Trophoblast cell (in vitro differentiated cells and primary cell): ENCODE measurements around the gene ANKHD1.

Source experiments
- DNase-seq, 2 donors: peaks; one replicate each; pipeline ENCODE4 v3.0.0-alpha.2; 2016
- H2AFZ ChIP-seq: 2 replicates; pipeline ENCODE4 v1.6.1; 2013; ENCODE audit warnings: low read length, moderate library complexity, mild to moderate bottlenecking; ENCODE audit not compliant: insufficient read depth, poor library complexity
- H2AK5ac ChIP-seq: 2 replicates; pipeline ENCODE4 v1.6.1; 2013; ENCODE audit warnings: mild to moderate bottlenecking, low read length
- H2BK120ac ChIP-seq: 2 replicates; pipeline ENCODE4 v1.6.1; 2013; ENCODE audit warnings: low read length, mild to moderate bottlenecking, moderate library complexity; ENCODE audit not compliant: insufficient read depth, poor library complexity
- H2BK12ac ChIP-seq: 2 replicates; pipeline ENCODE4 v1.6.1; 2013; ENCODE audit warnings: mild to moderate bottlenecking, low read length, moderate library complexity
- H2BK5ac ChIP-seq: 2 replicates; pipeline ENCODE4 v1.6.1; 2013; ENCODE audit warnings: low read length, low read depth, moderate library complexity, mild to moderate bottlenecking; ENCODE audit not compliant: poor library complexity
- H3K14ac ChIP-seq: 2 replicates; pipeline ENCODE4 v1.6.1; 2013; ENCODE audit warnings: mild to moderate bottlenecking, low read length
- H3K18ac ChIP-seq: 2 replicates; pipeline ENCODE4 v1.6.1; 2013; ENCODE audit warnings: mild to moderate bottlenecking, low read length
- H3K23ac ChIP-seq: 2 replicates; pipeline ENCODE4 v1.6.1; 2013; ENCODE audit warnings: low read length
- H3K27ac ChIP-seq: 2 replicates; pipeline ENCODE4 v1.5.1; 2013; ENCODE audit warnings: low read depth, mild to moderate bottlenecking, inconsistent platforms, low read length, moderate library complexity
- H3K27me3 ChIP-seq: 2 replicates; pipeline ENCODE4 v1.6.1; 2013; ENCODE audit warnings: inconsistent platforms, mild to moderate bottlenecking, low read length, moderate library complexity; ENCODE audit not compliant: insufficient read depth
- H3K36me3 ChIP-seq, 2 experiments: 1 replicate in 1 of 2; 2 replicates in 1 of 2; pipeline ENCODE4 v1.6.1; 2013; ENCODE audit warnings: low read length in 2 of 2, mild to moderate bottlenecking in 2 of 2, moderate library complexity in 1 of 2; ENCODE audit not compliant: insufficient read depth in 2 of 2, control insufficient read depth in 1 of 2
- H3K4ac ChIP-seq: 2 replicates; pipeline ENCODE4 v1.6.1; 2013; ENCODE audit warnings: low read depth, mild to moderate bottlenecking, low read length, moderate library complexity
- H3K4me1 ChIP-seq, 2 experiments: 1 replicate in 1 of 2; 2 replicates in 1 of 2; pipeline ENCODE4 v1.6.1; 2013; ENCODE audit warnings: low read length in 2 of 2, mild to moderate bottlenecking in 2 of 2, moderate library complexity in 1 of 2; ENCODE audit not compliant: insufficient read depth in 2 of 2, control insufficient read depth in 1 of 2
- H3K4me2 ChIP-seq: 2 replicates; pipeline ENCODE4 v1.6.1; 2013; ENCODE audit warnings: inconsistent platforms, mild to moderate bottlenecking, low read length, moderate library complexity
- H3K4me3 ChIP-seq: 2 replicates; pipeline ENCODE4 v1.5.1; 2013; ENCODE audit warnings: mild to moderate bottlenecking, low read depth, low read length, inconsistent platforms
- H3K79me1 ChIP-seq: one replicate; pipeline ENCODE4 v1.6.1; 2013; ENCODE audit warnings: low read length
- H3K79me2 ChIP-seq: 2 replicates; pipeline ENCODE4 v1.6.1; 2013; ENCODE audit warnings: low read length, mild to moderate bottlenecking; ENCODE audit not compliant: control insufficient read depth, insufficient read depth, poor library complexity
- H3K9ac ChIP-seq: 2 replicates; pipeline ENCODE4 v1.6.1; 2013; ENCODE audit warnings: mild to moderate bottlenecking, low read length
- H3K9me3 ChIP-seq: 2 replicates; pipeline ENCODE4 v1.6.1; 2013; ENCODE audit warnings: low read depth, mild to moderate bottlenecking, control low read depth, inconsistent platforms, low read length; ENCODE audit not compliant: insufficient read depth
- H4K12ac ChIP-seq: 2 replicates; pipeline ENCODE4 v1.6.1; 2013; ENCODE audit warnings: low read depth, mild to moderate bottlenecking, low read length, moderate library complexity
- H4K8ac ChIP-seq: 2 replicates; pipeline ENCODE4 v1.6.1; 2013; ENCODE audit warnings: low read depth, mild to moderate bottlenecking, low read length, moderate library complexity
- H4K91ac ChIP-seq: one replicate; pipeline ENCODE4 v1.6.1; 2013; ENCODE audit warnings: low read depth, mild to moderate bottlenecking, low read length, moderate library complexity
- WGBS: extraction: QIAGEN DNeasy Blood & Tissue Kit; methylation state at CpG from one replicate; pipeline ENCODE4 v1.1.7; 2013; ENCODE audit warnings: missing lambda C conversion rate; ENCODE audit not compliant: insufficient read length, insufficient coverage; ENCODE audit errors: extremely low coverage; 5-methylcytosine and 5-hydroxymethylcytosine counted together

ANKHD1 gene

GRCh38 chr5:140365282-140365681 is 36.4 kb upstream of the ANKHD1 start:
- H3K18ac ChIP-seq, result no peak overlapping the region
- no peak overlapping the region for H2BK12ac ChIP-seq
- H3K36me3 ChIP-seq, result no peaks in the 10 kb centered on the region
- peaks cover 0 to 6% of the 10 kb centered on the region in 2 experiments for H3K4me1 ChIP-seq
- H2BK120ac ChIP-seq, result no peak overlapping the region
- H3K4ac ChIP-seq, result no peak overlapping the region
- no peak overlapping the region for H2AFZ ChIP-seq
- H4K91ac ChIP-seq, result no peak overlapping the region
- no peaks in the 10 kb centered on the region for H3K79me1 ChIP-seq
- H3K14ac ChIP-seq, result no peak overlapping the region
- H3K79me2 ChIP-seq, result no peaks in the 10 kb centered on the region
- no peak overlapping the region for H3K9ac ChIP-seq
- no peak overlapping the region for H4K12ac ChIP-seq
- H3K23ac ChIP-seq, result no peak overlapping the region
- no peak overlapping the region for H2BK5ac ChIP-seq
- H3K4me2 ChIP-seq, result no peak overlapping the region
- no CpG with 5 or more reads among the region's 3 CpGs for WGBS
- H3K27me3 ChIP-seq, result no peaks in the 10 kb centered on the region
- no peak for DNase-seq
- no peak overlapping the region for H3K27ac ChIP-seq
- H2AK5ac ChIP-seq, result no peak overlapping the region
- no peak overlapping the region for H3K4me3 ChIP-seq
- H4K8ac ChIP-seq, result no peak overlapping the region
- H3K9me3 ChIP-seq, result peaks cover 2% of the 10 kb centered on the region

- Histone ChIP-seq H3K27me3 (no peaks in the 10 kb centered on the region), H3K4me2 (no peak overlapping the region), H4K12ac (no peak overlapping the region), H3K14ac (no peak overlapping the region), H3K4me3 (no peak overlapping the region), H3K36me3 (no peaks in the 10 kb centered on the region), H3K9ac (no peak overlapping the region), H2BK12ac (no peak overlapping the region), H3K27ac (no peak overlapping the region), H3K79me2 (no peaks in the 10 kb centered on the region), H4K8ac (no peak overlapping the region), H4K91ac (no peak overlapping the region), H2AFZ (no peak overlapping the region), H3K18ac (no peak overlapping the region), H3K4ac (no peak overlapping the region), H2AK5ac (no peak overlapping the region), H2BK5ac (no peak overlapping the region), H2BK120ac (no peak overlapping the region), H3K9me3 (peaks cover 2% of the 10 kb centered on the region), H3K79me1 (no peaks in the 10 kb centered on the region), H3K4me1 (peaks cover 0 to 6% of the 10 kb centered on the region in 2 experiments), H3K23ac (no peak overlapping the region)
- no CpG with 5 or more reads among the region's 4 CpGs for WGBS
- no peak for DNase-seq
These were observed 35.7 kb upstream of the ANKHD1 start for GRCh38 chr5:140365941-140366340.

GRCh38 chr5:140366589-140367255 is 34.9 kb upstream of the ANKHD1 start:
- H3K4me2 ChIP-seq, result no peak overlapping the region
- peaks cover 2% of the 10 kb centered on the region for H3K9me3 ChIP-seq
- H3K27me3 ChIP-seq, result no peaks in the 10 kb centered on the region
- H2BK5ac ChIP-seq, result no peak overlapping the region
- no peaks in the 10 kb centered on the region for H3K79me1 ChIP-seq
- H2AK5ac ChIP-seq, result no peak overlapping the region
- no peak overlapping the region for H2AFZ ChIP-seq
- no peak overlapping the region for H4K12ac ChIP-seq
- H3K4ac ChIP-seq, result no peak overlapping the region
- no peak overlapping the region for H2BK120ac ChIP-seq
- no peak overlapping the region for H2BK12ac ChIP-seq
- H3K27ac ChIP-seq, result no peak overlapping the region
- H3K4me3 ChIP-seq, result no peak overlapping the region
- DNase-seq, result no peak
- no peak overlapping the region for H3K9ac ChIP-seq
- H3K4me1 ChIP-seq, result peaks cover 0 to 6% of the 10 kb centered on the region in 2 experiments
- WGBS, result no CpG with 5 or more reads among the region's 7 CpGs
- no peak overlapping the region for H4K91ac ChIP-seq
- no peaks in the 10 kb centered on the region for H3K36me3 ChIP-seq
- H3K14ac ChIP-seq, result no peak overlapping the region
- no peak overlapping the region for H3K18ac ChIP-seq
- no peaks in the 10 kb centered on the region for H3K79me2 ChIP-seq
- H3K23ac ChIP-seq, result no peak overlapping the region
- no peak overlapping the region for H4K8ac ChIP-seq

GRCh38 chr5:140367256-140368013 is 34.2 kb upstream of the ANKHD1 start:
- no peak overlapping the region for H3K23ac ChIP-seq
- H3K9me3 ChIP-seq, result peaks cover 2% of the 10 kb centered on the region
- H3K4me1 ChIP-seq, result peaks cover 0 to 6% of the 10 kb centered on the region in 2 experiments
- H2BK12ac ChIP-seq, result no peak overlapping the region
- H3K4ac ChIP-seq, result no peak overlapping the region
- no peak overlapping the region for H3K18ac ChIP-seq
- H3K27ac ChIP-seq, result no peak overlapping the region
- H3K79me2 ChIP-seq, result no peaks in the 10 kb centered on the region
- H3K4me3 ChIP-seq, result no peak overlapping the region
- no CpG with 5 or more reads among the region's 8 CpGs for WGBS
- H3K9ac ChIP-seq, result no peak overlapping the region
- no peak overlapping the region for H2AFZ ChIP-seq
- no peaks in the 10 kb centered on the region for H3K79me1 ChIP-seq
- H3K27me3 ChIP-seq, result no peaks in the 10 kb centered on the region
- no peak overlapping the region for H4K91ac ChIP-seq
- no peak overlapping the region for H3K14ac ChIP-seq
- no peak overlapping the region for H3K4me2 ChIP-seq
- H2AK5ac ChIP-seq, result no peak overlapping the region
- H2BK120ac ChIP-seq, result no peak overlapping the region
- H3K36me3 ChIP-seq, result no peaks in the 10 kb centered on the region
- no peak overlapping the region for H4K8ac ChIP-seq
- no peak overlapping the region for H2BK5ac ChIP-seq
- H4K12ac ChIP-seq, result no peak overlapping the region
- DNase-seq, result no peak
